Fibroblast of the aortic adventitia (primary cell): ENCODE results near the gene PCNX2. TPM values are rescaled to one million over a fixed set of nuclear protein-coding genes. Genes with fewer than 3 reads are reported as not detected.
"Not testable (repeated sequence)": the region's sequence is repeated elsewhere in the genome, so short reads cannot be mapped to it uniquely, and the experiment has no call there.

ENCODE experiments used
- DNase-seq: peaks from one replicate; pipeline ENCODE4 v3.0.0-alpha.2; 2010; ENCODE audit warnings: low read depth
- H3K4me3 ChIP-seq: 2 replicates; pipeline ENCODE4 v1.5.1; 2011; ENCODE audit warnings: low read depth, mild to moderate bottlenecking, control low read depth, low read length, moderate library complexity
- CTCF ChIP-seq: IDR thresholded peaks from 2 replicates; pipeline ENCODE4 v1.5.1; 2011; ENCODE audit warnings: mild to moderate bottlenecking, low read length, control low read depth, inconsistent platforms; ENCODE audit not compliant: insufficient read depth
- total RNA-seq: library from RNA; depleted of rRNA; stranded (reverse); fragments of >200 nt; gene quantifications from 2 replicates; pipeline ENCODE4 v1.2.3, GENCODE V29; 2012; ENCODE audit warnings: low replicate concordance

The PCNX2 gene
- total RNA-seq, 1 donor, result 70.7 TPM

- no peak for TF ChIP-seq CTCF
- peak; percentile 100 for DNase-seq
- H3K4me3 ChIP-seq, result no peak overlapping the region
These were observed 182.3 kb downstream of the PCNX2 start for GRCh38 chr1:233113009-233113879.

- peak; percentile 38 for DNase-seq
- TF ChIP-seq CTCF, result no peak
- H3K4me3 ChIP-seq, result no peak overlapping the region
These were observed 183.1 kb downstream of the PCNX2 start for GRCh38 chr1:233112186-233113008.

GRCh38 chr1:233111731-233112130 is 183.8 kb downstream of the PCNX2 start:
- TF ChIP-seq CTCF, result no peak
- no peak for DNase-seq

GRCh38 chr1:233109096-233109495 is 186.4 kb downstream of the PCNX2 start:
- no peak for DNase-seq

More at GRCh38 chr1:233111731-233112130, 183.8 kb downstream of the PCNX2 start:
- no peak overlapping the region for H3K4me3 ChIP-seq

GRCh38 chr1:233107716-233108130 is 187.8 kb downstream of the PCNX2 start:
- H3K4me3 ChIP-seq, result not testable (repeated sequence)
- peak; percentile 41 for DNase-seq

More at GRCh38 chr1:233109096-233109495, 186.4 kb downstream of the PCNX2 start:
- TF ChIP-seq CTCF, result no peak
- no peak overlapping the region for H3K4me3 ChIP-seq

DNA sequence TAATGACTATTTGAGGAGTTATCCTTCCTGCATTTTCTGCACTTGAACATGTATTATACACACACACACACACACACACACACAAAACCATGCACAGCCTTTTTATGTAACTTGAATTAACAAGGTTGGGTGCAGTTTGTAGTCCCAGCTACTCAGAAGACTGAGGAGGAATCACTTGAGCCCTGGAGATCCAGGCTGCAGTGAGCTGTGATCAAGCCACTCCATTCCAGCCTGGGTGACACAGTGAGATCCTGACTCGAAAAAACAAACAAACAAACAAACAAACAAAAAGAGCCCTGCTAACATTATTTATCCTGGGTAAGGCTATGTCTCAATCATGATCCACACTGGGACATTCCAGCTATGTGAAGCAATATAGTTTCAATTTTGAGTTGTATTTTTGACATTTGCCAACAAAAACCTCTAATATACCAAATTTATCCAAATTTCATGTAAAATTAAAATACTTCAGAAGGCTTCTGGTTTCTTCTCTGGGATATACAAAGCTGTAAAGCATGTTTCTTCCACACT is 188.3 kb downstream of the PCNX2 start:
- no peak overlapping the region for H3K4me3 ChIP-seq
- no peak for TF ChIP-seq CTCF
- no peak for DNase-seq

DNA sequence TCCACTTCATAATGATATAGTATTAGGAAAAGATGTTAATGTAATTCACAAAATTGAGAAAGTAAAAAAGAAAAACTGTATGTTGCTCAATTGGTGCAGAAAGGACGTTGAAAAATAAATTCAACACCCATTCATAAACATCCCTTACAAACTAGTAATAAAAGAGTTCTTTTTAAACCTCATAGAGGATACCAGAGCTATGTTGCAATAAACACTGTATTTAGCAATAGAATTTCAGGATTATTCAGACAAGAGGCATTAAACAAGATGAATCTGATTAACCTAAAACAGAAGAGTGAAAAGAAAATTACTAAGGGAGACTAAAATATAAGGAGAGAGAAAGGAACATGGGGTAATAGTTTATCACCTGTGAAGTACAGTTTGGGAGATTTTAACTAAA is 190.3 kb downstream of the PCNX2 start:
- DNase-seq, result peak; percentile 45
- no peak overlapping the region for H3K4me3 ChIP-seq
- no peak for TF ChIP-seq CTCF
